ENCODE data around the gene SFT2D1. TPM values are rescaled to one million over a fixed set of nuclear protein-coding genes. Genes with fewer than 3 reads are reported as not detected.

Gene SFT2D1
- total RNA-seq, 1 donor from 2014 or later, result 54.5 TPM

DNA sequence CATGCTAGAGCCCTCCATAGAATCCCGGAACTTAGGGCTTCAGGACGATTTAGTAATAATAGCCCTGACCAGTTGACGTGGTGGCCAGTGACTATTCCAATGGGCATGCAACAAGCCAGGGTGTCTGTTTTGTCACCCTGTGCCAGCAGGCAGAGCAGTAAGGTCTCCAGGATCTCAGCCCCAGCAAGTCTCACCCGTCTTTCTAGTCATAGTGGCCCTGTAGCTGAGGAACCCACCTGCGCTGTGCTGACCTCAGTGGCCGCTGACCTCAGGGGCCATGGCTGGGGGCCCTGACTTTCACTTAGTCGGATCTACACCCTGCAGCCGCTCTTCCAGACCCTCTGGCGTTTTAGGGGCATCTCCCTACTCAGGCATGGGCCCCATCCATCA, 71.0 kb downstream of the SFT2D1 start:
- no peak overlapping the region for H3K27ac Mint-ChIP-seq
- DNase-seq (ENCODE audit: low spot score), result no peak
- intact Hi-C loops (cut with micrococcal nuclease), result loop anchor here (10.0 kb wide), 1 partner anchor 353 kb away; the partner anchor contains the start of gene RPS6KA2
- peaks cover 13% of the 10 kb centered on the region for H3K27me3 Mint-ChIP-seq (ENCODE audit: low read depth)
- H3K9me3 Mint-ChIP-seq, result no peaks in the 10 kb centered on the region
- H3K36me3 Mint-ChIP-seq (ENCODE audit: low read depth), result no peaks in the 10 kb centered on the region
- no peak overlapping the region for H3K4me3 Mint-ChIP-seq (ENCODE audit: low read depth)
- H3K4me1 Mint-ChIP-seq (ENCODE audit: low read depth), result peaks cover 6% of the 10 kb centered on the region

DNA sequence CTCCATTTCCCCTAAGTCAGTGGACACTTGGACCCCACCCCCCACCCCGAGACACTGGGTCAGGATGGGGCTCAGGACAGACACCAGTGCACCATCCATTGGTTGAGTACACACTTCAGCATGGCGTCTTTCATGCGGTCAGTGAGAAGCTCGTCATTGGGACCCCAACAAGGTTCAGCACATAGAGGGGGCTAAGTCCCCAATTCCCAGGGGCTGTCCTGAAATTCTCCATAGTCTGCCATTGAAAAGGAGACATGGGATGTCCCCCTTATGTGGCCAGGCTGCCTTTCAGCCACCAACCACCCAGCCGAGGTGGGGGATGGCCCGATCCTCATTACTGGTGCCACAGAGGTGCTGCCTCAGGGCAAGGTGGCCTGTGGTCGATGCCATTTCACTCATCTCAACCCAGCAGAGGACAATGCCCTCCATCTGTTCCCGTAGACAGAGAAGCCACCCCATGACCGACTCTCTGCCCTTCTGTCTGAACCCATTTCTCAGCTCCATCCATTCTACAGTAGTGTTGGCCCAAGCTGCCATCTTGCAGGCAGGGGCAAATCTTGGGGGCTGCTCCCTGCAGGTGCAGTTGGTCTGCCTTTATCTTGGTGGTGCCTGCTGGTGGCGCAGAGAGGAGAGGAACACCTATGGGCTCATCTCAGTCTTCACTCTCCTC, 71.5 kb downstream of the SFT2D1 start:
- Mint-ChIP-seq H3K4me1 (ENCODE audit: low read depth) (peaks cover 3% of the 10 kb centered on the region), H3K36me3 (ENCODE audit: low read depth) (no peaks in the 10 kb centered on the region), H3K27me3 (ENCODE audit: low read depth) (peaks cover 11% of the 10 kb centered on the region), H3K27ac (no peak overlapping the region), H3K9me3 (no peaks in the 10 kb centered on the region), H3K4me3 (ENCODE audit: low read depth) (no peak overlapping the region)
- intact Hi-C loops (cut with micrococcal nuclease), result loop anchor here (10.0 kb wide), 1 partner anchor 354 kb away; the partner anchor contains the start of gene RPS6KA2
- DNase-seq (ENCODE audit: low spot score), result no peak

Other genes starting within 250 kb of the SFT2D1 start
- gene TBXT, start 174.7 kb downstream of the SFT2D1 start, total RNA-seq, result not detected in 2 replicates
- gene PRR18, start 34.2 kb downstream of the SFT2D1 start, total RNA-seq, result 0.14 and 0.25 TPM in 2 replicates
- gene MPC1, start 40.4 kb upstream of the SFT2D1 start, total RNA-seq, result 20.3 and 21.1 TPM in 2 replicates
- gene RAMACL, start 244.1 kb upstream of the SFT2D1 start, total RNA-seq, result 0.32 TPM in 1 of 2 replicates, not detected in the other

Data from activated T-helper 2 cell treated with anti-CD3 and anti-CD28 coated beads, Interferon-gamma antibody, Interleukin-2, Interleukin-4, amounts not matched to agents 10 μg/mL and 5 μg/mL and 100 μg/mL, durations not matched to agents 14 hours and 24 hours and 36 hours (primary cell).